GM12878 (cell line): ENCODE data around the gene CSK. TPM values are rescaled to one million over a fixed set of nuclear protein-coding genes. Genes with fewer than 3 reads are reported as not detected.

Experiments used
- ATAC-seq: fragments of 200-7000 bp; cut with Tn5 transposase; 3 replicates; pipeline ENCODE4 v1.9.1; 2020; ENCODE audit warnings: mild to moderate bottlenecking, moderate library complexity
- BruUV-seq: library from RNA; stranded (reverse); fragments of 400-500 nt; replicated peaks from 2 replicates; lab custom pipeline; 2021; lab: Mats Ljungman, UMichigan
- CTCF ChIA-PET: fragments of 300-600 bp; sonication (Branson Sonifier 250); formaldehyde crosslinking; extraction: SDS; loops from one replicate; lab custom pipeline; 2021; ENCODE audit warnings: inconsistent platforms; lab: Yijun Ruan, JAX
- POLR2A ChIA-PET: fragments of 350-600 bp; formaldehyde crosslinking; extraction: SDS; loops from one replicate; lab custom pipeline; 2021; ENCODE audit warnings: inconsistent platforms; lab: Charles Lee
- RAD21 ChIA-PET: fragments of 300-600 bp; sonication (Branson Sonifier 250); formaldehyde crosslinking; loops from one replicate; lab custom pipeline; 2023; ENCODE audit warnings: antibody characterized with exemption; ENCODE audit not compliant: unreplicated experiment; lab: Charles Lee
- SMC1A ChIA-PET: fragments of 300-600 bp; sonication (Branson Sonifier 250); formaldehyde crosslinking; loops from one replicate; lab custom pipeline; 2023; ENCODE audit not compliant: unreplicated experiment, uncharacterized antibody; lab: Charles Lee
- DNase-seq: peaks from one replicate; pipeline ENCODE4 v3.0.0-alpha.2; 2011; ENCODE audit warnings: low read depth, low spot score
- FAIRE-seq: peaks from 3 replicates; lab custom pipeline; 2011; peaks lifted over from hg19 to GRCh38; lab: Jason Lieb, UNC
- H2AFZ ChIP-seq: 2 replicates; pipeline ENCODE4 v1.6.0; 2011; ENCODE audit warnings: low read depth, low read length, control low read depth; ENCODE audit not compliant: control insufficient read depth
- H3K27ac ChIP-seq: 2 replicates; pipeline ENCODE4 v1.5.1; 2011; ENCODE audit warnings: control low read depth; ENCODE audit not compliant: control insufficient read depth, insufficient read depth
- H3K27me3 ChIP-seq, 2 experiments: replicated peaks in 1 of 2; 2 replicates each; pipeline versions ENCODE4 v1.6.0 to v1.6.1; 2011; ENCODE audit warnings: low read length in 1 of 2; ENCODE audit not compliant: control insufficient read depth in 2 of 2, insufficient read depth in 2 of 2
- H3K36me3 ChIP-seq, 2 experiments: 2 replicates each; pipeline ENCODE4 v1.5.1; 2011; ENCODE audit warnings: low read length in 1 of 2; ENCODE audit not compliant: control insufficient read depth in 2 of 2, insufficient read depth in 2 of 2
- H3K4me1 ChIP-seq: 2 replicates; pipeline ENCODE4 v1.6.1; 2011; ENCODE audit warnings: mild to moderate bottlenecking, low read length, moderate library complexity, mixed read lengths; ENCODE audit not compliant: control insufficient read depth, insufficient read depth
- H3K4me2 ChIP-seq: 2 replicates; pipeline ENCODE4 v1.6.0; 2011; ENCODE audit warnings: control low read depth; ENCODE audit not compliant: control insufficient read depth, insufficient read depth
- H3K4me3 ChIP-seq: fragments of 200-600 bp; sonication (generic); 2 replicates; pipeline ENCODE4 v1.5.1; 2016
- H3K79me2 ChIP-seq: 2 replicates; pipeline ENCODE4 v1.6.0; 2011; ENCODE audit warnings: low read length; ENCODE audit not compliant: control insufficient read depth, insufficient read depth
- H3K9ac ChIP-seq: 2 replicates; pipeline ENCODE4 v1.8.0; 2011; ENCODE audit warnings: low read length, control low read depth, mixed read lengths; ENCODE audit not compliant: control insufficient read depth, insufficient read depth
- H3K9me3 ChIP-seq: replicated peaks from 3 replicates; pipeline ENCODE4 v1.5.1; 2011; ENCODE audit warnings: mild to moderate bottlenecking, low read length; ENCODE audit not compliant: control insufficient read depth, insufficient read depth
- H4K20me1 ChIP-seq: 2 replicates; pipeline ENCODE4 v1.6.0; 2011; ENCODE audit not compliant: control insufficient read depth, insufficient read depth
- GATAD2B ChIP-seq: fragments of 450-650 bp; conservative IDR thresholded peaks from 2 replicates; pipeline ENCODE4 v1.6.1; 2017; ENCODE audit warnings: low read depth, mild to moderate bottlenecking, moderate library complexity
- MEF2B ChIP-seq: fragments of 450-650 bp; IDR thresholded peaks from 2 replicates; pipeline ENCODE4 v1.6.1; 2018; ENCODE audit warnings: mild to moderate bottlenecking, moderate library complexity; ENCODE audit not compliant: partially characterized antibody, poor library complexity, severe bottlenecking
- RBBP5 ChIP-seq: fragments of 200-600 bp; sonication (generic); conservative IDR thresholded peaks from 2 replicates; pipeline ENCODE4 v1.6.1; 2016
- SRF ChIP-seq, 2 experiments: IDR thresholded peaks; 2 replicates each; pipeline ENCODE4 v1.6.1; 2011; ENCODE audit warnings: low read depth in 2 of 2, low read length in 2 of 2, mild to moderate bottlenecking in 1 of 2, moderate library complexity in 1 of 2
- YY1 ChIP-seq: IDR thresholded peaks from 2 replicates; pipeline ENCODE4 v1.6.1; 2011; ENCODE audit warnings: low read depth, mild to moderate bottlenecking, low read length
- WGBS: methylation state at CpG from one replicate; pipeline ENCODE4 v1.1.6; 2016; ENCODE audit warnings: low lambda C conversion rate; ENCODE audit not compliant: insufficient replicate concordance, insufficient coverage; ENCODE audit errors: missing lambda C conversion rate; 5-methylcytosine and 5-hydroxymethylcytosine counted together
- in situ Hi-C: fragments of 300-500 bp; cut with MboI; formaldehyde crosslinking; loops from 9 replicates; pipeline ENCODE4 v1.14.3; 2018; ENCODE audit warnings: mixed read lengths
- intact Hi-C: fragments of 100-400 bp; cut with micrococcal nuclease; formaldehyde crosslinking; loops from one replicate; pipeline ENCODE4 v1.14.2; 2022; ENCODE audit not compliant: unreplicated experiment
- polyA plus RNA-seq, 11 experiments: library from polyadenylated mRNA; depleted of rRNA in 4 of 11; unstranded in 6 of 11; stranded (reverse) in 5 of 11; fragments of >200 nt; fragmentation: Nextera tagmentation in 4 of 11; fragmentation: Illumina TruSeq in 1 of 11; extraction: Ambion mirVana in 4 of 11; extraction: Trizol in 1 of 11; gene quantifications; 1 replicate in 1 of 11; 2 replicates in 10 of 11; pipeline versions ENCODE4 v1.2.1 to v1.2.3, GENCODE V29; 2011 to 2016; ENCODE audit warnings: inconsistent platforms in 2 of 11, missing spikeins in 2 of 11, low read depth in 1 of 11
- total RNA-seq, 4 experiments: library from RNA; depleted of rRNA in 3 of 4; stranded (reverse); fragments of >200 nt in 3 of 4; fragmentation: Illumina TruSeq in 1 of 4; extraction: Trizol in 1 of 4; gene quantifications; 2 replicates each; pipeline versions ENCODE4 v1.2.1 to v1.2.3, GENCODE V29; 2013 to 2021

The CSK gene
- total and polyA plus RNA-seq, 10 of the 15 experiments (the other 5 are each of a cell fraction or from before 2014, with no cell fraction given), result 3.4 to 327 (median 75.8) TPM

GRCh38 chr15:74795966-74796625 lies 14.2 kb downstream of the CSK start:
- SMC1A ChIA-PET, result interaction anchor here (7.4 to 15.7 kb wide), 2 partner anchors 7 to 19 kb away, joined by 74 to 811 read pairs; partner anchors contain the start of gene CSK
- H3K9ac ChIP-seq, result no peak overlapping the region
- no peak overlapping the region for H3K27ac ChIP-seq
- no peaks in the 10 kb centered on the region for H3K27me3 ChIP-seq
- H3K9me3 ChIP-seq, result no peaks in the 10 kb centered on the region
- in situ Hi-C loops (no loop called here), intact Hi-C loops (no loop called here)
- ATAC-seq (no peak), DNase-seq (no peak), FAIRE-seq (no peak)
- TSS peak; percentile 7 for BruUV-seq
- no peak overlapping the region for H3K4me3 ChIP-seq
- H2AFZ ChIP-seq, result no peak overlapping the region
- TF ChIP-seq RBBP5 (no peak), GATAD2B (no peak), YY1 (no peak), SRF (IDR thresholded peaks at IDR 0.05; ENCODE audit: low read depth in 2 of 2, low read length in 2 of 2) (no peak), MEF2B (no peak)
- POLR2A ChIA-PET, result interaction anchor here (0.5 to 14.2 kb wide), 8 partner anchors 9 to 212 kb away, joined by 3 to 602 read pairs (median 5); partner anchors contain the start of genes CLK3 and CSK
- H4K20me1 ChIP-seq, result peaks cover 6% of the 10 kb centered on the region
- WGBS, result 81% methylated on average over 14 of the region's 14 CpGs
- peaks cover 65% of the 10 kb centered on the region for H3K4me1 ChIP-seq
- no peak overlapping the region for H3K4me2 ChIP-seq
- peaks cover 75% of the 10 kb centered on the region for H3K79me2 ChIP-seq
- CTCF ChIA-PET, result interaction anchor here (0.6 to 25.9 kb wide), 5 partner anchors 7 to 358 kb away, joined by 3 to 1288 read pairs (median 5); partner anchors contain the start of gene CSK
- RAD21 ChIA-PET, result interaction anchor here (1.0 to 22.9 kb wide), 2 partner anchors 16 to 161 kb away, joined by 3 to 1186 read pairs; partner anchors contain the start of genes CSK and RPP25
- peaks cover 31 to 48% of the 10 kb centered on the region in 2 experiments; a peak in 3 of 4 replicates for H3K36me3 ChIP-seq
